ENCODE measurements around the gene C14orf132.

GRCh38 chr14:96062506-96062905 lies 23.3 kb downstream of the C14orf132 start:
- TF ChIP-seq ZFP3 (CRISPR knock-in tag; IDR thresholded peaks at IDR 0.05) (no peak), ZFP30 (CRISPR knock-in tag; IDR thresholded peaks at IDR 0.05) (no peak), BACH2 (CRISPR knock-in tag; IDR thresholded peaks at IDR 0.05; ENCODE audit: borderline replicate concordance) (no peak), RARB (CRISPR knock-in tag; IDR thresholded peaks at IDR 0.05) (no peak), ZNF8 (CRISPR knock-in tag; IDR thresholded peaks at IDR 0.05) (no peak), ZNF70 (CRISPR knock-in tag; IDR thresholded peaks at IDR 0.05) (no peak), ESRRG (CRISPR knock-in tag; IDR thresholded peaks at IDR 0.05) (no peak), OSR1 (CRISPR knock-in tag; IDR thresholded peaks at IDR 0.05) (no peak)

Measured in SK-N-SH treated with all-trans-retinoic acid at 6 μM for 48 hours (cell line).